ENCODE measurements around the gene KANSL1L.
"Not testable (repeated sequence)": the region's sequence is repeated elsewhere in the genome, so short reads cannot be mapped to it uniquely, and the experiment has no call there.

Gene KANSL1L

GRCh38 chr2:210177769-210178168, 6.6 kb upstream of the KANSL1L start:
- no peak for DNase-seq

GRCh38 chr2:210177115-210177514, 5.9 kb upstream of the KANSL1L start:
- DNase-seq = not testable (repeated sequence)

GRCh38 chr2:210174086-210174485, 2.9 kb upstream of the KANSL1L start:
- DNase-seq = no peak

GRCh38 chr2:210172219-210172575, 988 bp upstream of the KANSL1L start:
- DNase-seq = no peak

- peak; percentile 96 to 97 for DNase-seq
Observed at GRCh38 chr2:210170446-210171303, 534 bp downstream of the KANSL1L start.

- DNase-seq = no peak
Observed at GRCh38 chr2:210170196-210170445, 1.1 kb downstream of the KANSL1L start.

- peak in 1 of 2 donors; percentile 13 for DNase-seq
Observed at GRCh38 chr2:210169516-210170195, 1.6 kb downstream of the KANSL1L start.

GRCh38 chr2:210167227-210167626, 4.0 kb downstream of the KANSL1L start:
- no peak for DNase-seq

- no peak for DNase-seq
Observed at GRCh38 chr2:210162466-210163124, 8.6 kb downstream of the KANSL1L start.

GRCh38 chr2:210159059-210159458, 12.2 kb downstream of the KANSL1L start:
- no peak for DNase-seq

GRCh38 chr2:210158236-210158635, 13.0 kb downstream of the KANSL1L start:
- DNase-seq = no peak

- DNase-seq = no peak
Observed at GRCh38 chr2:210157526-210157925, 13.7 kb downstream of the KANSL1L start.

GRCh38 chr2:210147614-210148013, 23.6 kb downstream of the KANSL1L start:
- no peak for DNase-seq

- DNase-seq = no peak
Observed at GRCh38 chr2:210132239-210132638, 39.0 kb downstream of the KANSL1L start.

GRCh38 chr2:210128961-210129360, 42.2 kb downstream of the KANSL1L start:
- DNase-seq = no peak

- no peak for DNase-seq
Observed at GRCh38 chr2:210113614-210114235, 57.5 kb downstream of the KANSL1L start.

GRCh38 chr2:210112871-210113270, 58.3 kb downstream of the KANSL1L start:
- DNase-seq = no peak

GRCh38 chr2:210099940-210100339, 71.3 kb downstream of the KANSL1L start:
- no peak for DNase-seq

GRCh38 chr2:210094787-210095186, 76.4 kb downstream of the KANSL1L start:
- DNase-seq = no peak

- DNase-seq = no peak
Observed at GRCh38 chr2:210092791-210093190, 78.4 kb downstream of the KANSL1L start.

GRCh38 chr2:210086930-210087329, 84.3 kb downstream of the KANSL1L start:
- DNase-seq = no peak

GRCh38 chr2:210086292-210086691, 84.9 kb downstream of the KANSL1L start:
- no peak for DNase-seq

GRCh38 chr2:210072922-210073509, 98.2 kb downstream of the KANSL1L start:
- DNase-seq = peak in 1 of 2 donors; percentile 10

Measured in CD4-positive, alpha-beta T cell treated with Interleukin-1 beta for 1 hour (primary cell).